HG02763 (cell line): Measurements from ENCODE around the gene SOX8.
"Not testable (repeated sequence)": the region's sequence is repeated elsewhere in the genome, so short reads cannot be mapped to it uniquely, and the experiment has no call there.

Experiments used
- ATAC-seq: cut with Tn5 transposase; IDR thresholded peaks from one replicate; pipeline ENCODE4 v1.9.1; 2021; ENCODE audit warnings: mild to moderate bottlenecking, moderate library complexity; ENCODE audit not compliant: unreplicated experiment

SOX8 gene

GRCh38 chr16:1021553-1022160 is 40.1 kb downstream of the SOX8 start:
- no peak for ATAC-seq

GRCh38 chr16:1022466-1022865 is 40.9 kb downstream of the SOX8 start:
- no peak for ATAC-seq

GRCh38 chr16:1024138-1024537 is 42.6 kb downstream of the SOX8 start:
- no peak for ATAC-seq

- not testable (repeated sequence) for ATAC-seq
Measured at GRCh38 chr16:1025183-1025809, 43.7 kb downstream of the SOX8 start.

GRCh38 chr16:1026057-1026783 is 44.6 kb downstream of the SOX8 start:
- ATAC-seq, result no peak

- ATAC-seq, result no peak
Measured at GRCh38 chr16:1026784-1027500, 45.4 kb downstream of the SOX8 start.

GRCh38 chr16:1027501-1027815 is 45.9 kb downstream of the SOX8 start:
- no peak for ATAC-seq

- no peak for ATAC-seq
Measured at GRCh38 chr16:1028056-1028455, 46.5 kb downstream of the SOX8 start.

- no peak for ATAC-seq
Measured at GRCh38 chr16:1028524-1029258, 47.1 kb downstream of the SOX8 start.

GRCh38 chr16:1029259-1029545 is 47.6 kb downstream of the SOX8 start:
- ATAC-seq, result no peak

- ATAC-seq, result no peak
Measured at GRCh38 chr16:1030473-1030901, 48.9 kb downstream of the SOX8 start.

GRCh38 chr16:1031666-1032065 is 50.1 kb downstream of the SOX8 start:
- ATAC-seq, result no peak

GRCh38 chr16:1032607-1033006 is 51.0 kb downstream of the SOX8 start:
- no peak for ATAC-seq

GRCh38 chr16:1033128-1033679 is 51.6 kb downstream of the SOX8 start:
- no peak for ATAC-seq

- ATAC-seq, result no peak
Measured at GRCh38 chr16:1034230-1035065, 52.9 kb downstream of the SOX8 start.

- no peak for ATAC-seq
Measured at GRCh38 chr16:1035066-1035415, 53.5 kb downstream of the SOX8 start.

GRCh38 chr16:1036166-1036565 is 54.6 kb downstream of the SOX8 start:
- no peak for ATAC-seq
